Activated CD8-positive, alpha-beta T cell treated with anti-CD3 and anti-CD28 coated beads for 36 hours (primary cell): ENCODE data around the gene ARSB. TPM values are rescaled to one million over a fixed set of nuclear protein-coding genes. Genes with fewer than 3 reads are reported as not detected.

Experiments
- ATAC-seq: fragments of 200-7000 bp; cut with Tn5 transposase; one replicate; pipeline ENCODE4 v1.10.0; 2021; ENCODE audit warnings: mild to moderate bottlenecking, moderate library complexity
- CTCF ChIA-PET: fragments of 350-600 bp; sonication (Branson Sonifier 250); formaldehyde crosslinking; loops from one replicate; lab custom pipeline; 2021; ENCODE audit warnings: antibody characterized with exemption; lab: Charles Lee
- POLR2A ChIA-PET: fragments of 350-600 bp; sonication (Branson Sonifier 250); formaldehyde crosslinking; loops from one replicate; lab custom pipeline; 2021; ENCODE audit warnings: antibody characterized with exemption; lab: Charles Lee
- DNase-seq: peaks from one replicate; pipeline ENCODE4 v3.0.0-alpha.2; 2020
- H3K27ac Mint-ChIP-seq: one replicate; pipeline ENCODE4 v1.8.0; 2021; ENCODE audit warnings: mild to moderate bottlenecking, mixed read lengths
- H3K27me3 Mint-ChIP-seq: one replicate; pipeline ENCODE4 v1.8.0; 2021; ENCODE audit warnings: mixed read lengths
- H3K36me3 Mint-ChIP-seq: one replicate; pipeline ENCODE4 v1.8.0; 2021; ENCODE audit warnings: low read depth, mixed read lengths
- H3K4me1 Mint-ChIP-seq: one replicate; pipeline ENCODE4 v1.8.0; 2021; ENCODE audit warnings: low read depth, mixed read lengths
- H3K4me3 Mint-ChIP-seq: one replicate; pipeline ENCODE4 v1.8.0; 2021; ENCODE audit warnings: mild to moderate bottlenecking, moderate library complexity, mixed read lengths
- H3K9me3 Mint-ChIP-seq: one replicate; pipeline ENCODE4 v1.8.0; 2021; ENCODE audit warnings: mixed read lengths
- CTCF ChIP-seq: fragments of 200-600 bp; IDR thresholded peaks from one replicate; pipeline ENCODE4 v1.8.0; 2022; ENCODE audit warnings: antibody characterized with exemption, mild to moderate bottlenecking
- intact Hi-C: fragments of 100-400 bp; cut with micrococcal nuclease; formaldehyde crosslinking; loops from one replicate; pipeline ENCODE4 v1.10.0; 2022
- total RNA-seq, 2 experiments: library from RNA; stranded (reverse); gene quantifications; one replicate each; pipeline ENCODE4 v1.2.3, GENCODE V29; 2021

ARSB gene
- total RNA-seq, 2 experiments from 2014 or later: 8.8 to 9.1 TPM

GRCh38 chr5:78890667-78891379, 94.3 kb downstream of the ARSB start:
- intact Hi-C loops: no loop called here
- CTCF ChIA-PET: interaction anchor here (1.1 to 1.3 kb wide), 2 partner anchors 10 to 242 kb away, joined by 4 to 5 read pairs; no protein-coding TSS in a partner anchor
- no peak overlapping the region for H3K4me3 Mint-ChIP-seq
- no peaks in the 10 kb centered on the region for H3K27me3 Mint-ChIP-seq
- TF ChIP-seq CTCF: no peak
- H3K4me1 Mint-ChIP-seq: peaks cover 22% of the 10 kb centered on the region
- peaks cover 1% of the 10 kb centered on the region for H3K9me3 Mint-ChIP-seq
- POLR2A ChIA-PET: no interaction called here
- peaks cover 11% of the 10 kb centered on the region for H3K36me3 Mint-ChIP-seq
- no peak overlapping the region for H3K27ac Mint-ChIP-seq
- no peak for DNase-seq
- no peak for ATAC-seq

GRCh38 chr5:78889369-78890140, 95.6 kb downstream of the ARSB start:
- Mint-ChIP-seq H3K9me3 (peaks cover 1% of the 10 kb centered on the region), H3K36me3 (peaks cover 12% of the 10 kb centered on the region), H3K27me3 (no peaks in the 10 kb centered on the region), H3K27ac (no peak overlapping the region), H3K4me1 (peaks cover 22% of the 10 kb centered on the region), H3K4me3 (no peak overlapping the region)
- intact Hi-C loops: loop anchor here (10.0 kb wide), 1 partner anchor 85 kb away; no protein-coding TSS in a partner anchor
- ChIA-PET CTCF (interaction anchor here (1.1 to 1.2 kb wide), 3 partner anchors 11 to 135 kb away, joined by 3 to 5 read pairs (median 4); no protein-coding TSS in a partner anchor), POLR2A (no interaction called here)
- TF ChIP-seq CTCF: no peak
- no peak for DNase-seq
- no peak for ATAC-seq

DNA sequence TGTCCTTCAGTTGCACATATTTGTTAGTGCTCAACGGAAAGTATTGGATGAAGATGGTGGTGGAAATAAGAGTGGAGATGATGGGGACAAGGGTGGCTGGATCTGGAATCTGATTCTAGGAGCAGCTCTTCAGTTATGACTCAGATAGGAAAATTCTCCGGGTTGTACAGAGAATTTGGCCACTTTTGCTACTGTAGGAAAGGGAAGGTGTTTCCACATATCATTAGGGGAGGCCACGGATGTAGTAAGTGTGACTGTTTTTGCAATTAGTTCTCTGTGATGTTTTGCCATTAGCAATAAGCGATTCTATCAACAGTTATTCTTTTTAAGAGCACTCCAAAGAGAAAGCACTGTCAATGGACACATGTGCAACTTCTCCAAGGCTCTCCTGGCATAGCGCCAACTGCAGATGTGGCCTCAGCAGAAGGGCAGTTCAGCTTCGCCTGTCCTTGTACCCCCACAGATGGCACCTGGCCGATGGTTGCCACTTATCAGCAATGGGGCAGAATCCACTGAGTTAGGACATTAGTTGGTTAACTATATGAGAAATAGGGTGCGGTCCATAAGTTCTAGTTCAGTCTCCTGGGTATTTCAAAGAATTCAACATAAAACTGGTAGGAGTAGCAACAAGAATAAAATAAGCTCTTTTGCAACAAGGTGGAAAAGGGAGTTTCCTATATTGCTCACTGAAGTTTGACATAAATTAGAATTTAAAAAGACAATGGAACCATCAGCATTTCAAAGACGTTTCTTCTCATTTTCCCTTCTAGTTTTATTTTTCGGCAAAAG, 96.3 kb downstream of the ARSB start:
- H3K27ac Mint-ChIP-seq: no peak overlapping the region
- TF ChIP-seq CTCF: no peak
- DNase-seq (no peak), ATAC-seq (no peak)
- H3K36me3 Mint-ChIP-seq: peaks cover 6% of the 10 kb centered on the region
- H3K4me3 Mint-ChIP-seq: no peak overlapping the region
- H3K27me3 Mint-ChIP-seq: no peaks in the 10 kb centered on the region
- H3K9me3 Mint-ChIP-seq: peaks cover 1% of the 10 kb centered on the region
- intact Hi-C loops: loop anchor here (10.0 kb wide), 1 partner anchor 86 kb away; no protein-coding TSS in a partner anchor
- CTCF ChIA-PET: interaction anchor here (0.9 to 1.8 kb wide), 4 partner anchors 11 to 244 kb away, joined by 3 to 8 read pairs (median 4); no protein-coding TSS in a partner anchor
- POLR2A ChIA-PET: interaction anchor here (0.8 kb wide), 1 partner anchor 15 kb away, joined by 3 read pairs; no protein-coding TSS in a partner anchor
- peaks cover 20% of the 10 kb centered on the region for H3K4me1 Mint-ChIP-seq

DNA sequence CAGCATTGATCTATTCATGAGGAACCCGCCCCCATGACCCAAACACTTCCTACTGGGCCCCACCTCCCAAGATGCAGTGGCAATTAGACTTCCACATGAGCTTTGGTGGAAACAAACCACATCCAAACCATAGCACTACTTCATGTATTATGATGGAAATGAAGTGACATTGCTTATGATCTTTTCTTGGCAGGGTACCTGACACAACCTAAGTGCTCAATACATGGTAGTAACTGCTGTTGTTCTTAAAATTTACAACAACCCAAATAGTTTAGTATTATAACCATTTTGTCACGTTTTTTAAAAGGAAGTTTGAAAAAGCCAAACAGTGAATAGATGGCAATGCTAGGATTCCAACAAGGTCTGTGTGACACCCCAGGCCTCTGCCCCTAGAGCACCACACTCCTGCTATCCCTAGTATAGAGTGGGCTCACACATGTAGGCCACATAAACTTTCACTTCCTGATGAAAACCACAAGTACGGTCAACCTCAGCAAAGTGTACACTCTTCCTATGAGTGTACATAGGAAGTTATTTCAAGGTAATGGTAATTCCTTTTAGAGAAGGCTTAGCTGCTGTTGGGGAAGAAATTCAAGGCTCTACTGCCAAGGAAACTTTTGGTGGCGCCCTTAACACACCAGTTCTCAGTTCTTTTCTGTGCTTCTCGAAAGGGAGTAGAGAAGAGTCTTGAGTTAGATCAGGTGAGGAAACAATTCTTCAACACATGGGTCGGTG, 97.6 kb downstream of the ARSB start:
- ATAC-seq: peak; percentile 90

More for the DNA sequence above, 97.6 kb downstream of the ARSB start:
- ChIA-PET CTCF (interaction anchor here (0.7 to 1.8 kb wide), 5 partner anchors 12 to 246 kb away, joined by 3 to 8 read pairs (median 3); no protein-coding TSS in a partner anchor), POLR2A (no interaction called here)
- DNase-seq: peak; percentile 46
- Mint-ChIP-seq H3K9me3 (peaks cover 1% of the 10 kb centered on the region), H3K4me3 (no peak overlapping the region), H3K4me1 (peaks cover 20% of the 10 kb centered on the region), H3K27ac (no peak overlapping the region), H3K27me3 (no peaks in the 10 kb centered on the region), H3K36me3 (peaks cover 4% of the 10 kb centered on the region)
- intact Hi-C loops: loop anchor here (10.0 kb wide), 1 partner anchor 87 kb away; no protein-coding TSS in a partner anchor
- no peak for TF ChIP-seq CTCF
